HG03354 (cell line): ENCODE measurements around the gene TSPAN5.

Experiments
- ATAC-seq: cut with Tn5 transposase; IDR thresholded peaks from one replicate; pipeline ENCODE4 v1.9.1; 2021; ENCODE audit warnings: mild to moderate bottlenecking; ENCODE audit not compliant: unreplicated experiment, poor library complexity, severe bottlenecking

TSPAN5 gene

GRCh38 chr4:98674404-98675173, 16.2 kb upstream of the TSPAN5 start:
- no peak for ATAC-seq

GRCh38 chr4:98673978-98674377, 15.6 kb upstream of the TSPAN5 start:
- no peak for ATAC-seq

GRCh38 chr4:98673288-98673644, 14.9 kb upstream of the TSPAN5 start:
- no peak for ATAC-seq

- no peak for ATAC-seq
These were observed 14.3 kb upstream of the TSPAN5 start for GRCh38 chr4:98672583-98673287.

GRCh38 chr4:98671131-98671530, 12.7 kb upstream of the TSPAN5 start:
- ATAC-seq = no peak

- ATAC-seq = no peak
These were observed 11.8 kb upstream of the TSPAN5 start for GRCh38 chr4:98670186-98670585.

GRCh38 chr4:98669577-98669976, 11.2 kb upstream of the TSPAN5 start:
- no peak for ATAC-seq

GRCh38 chr4:98664959-98665358, 6.5 kb upstream of the TSPAN5 start:
- ATAC-seq = no peak

- peak; percentile 79 for ATAC-seq
These were observed 5.0 kb upstream of the TSPAN5 start for GRCh38 chr4:98663226-98664006.

- ATAC-seq = peak; percentile 4
These were observed 4.3 kb upstream of the TSPAN5 start for GRCh38 chr4:98662626-98663225.

GRCh38 chr4:98662055-98662453, 3.6 kb upstream of the TSPAN5 start:
- no peak for ATAC-seq

- ATAC-seq = no peak
These were observed 3.1 kb upstream of the TSPAN5 start for GRCh38 chr4:98661371-98662054.

- ATAC-seq = no peak
These were observed 1.5 kb upstream of the TSPAN5 start for GRCh38 chr4:98659741-98660462.

- no peak for ATAC-seq
These were observed 738 bp upstream of the TSPAN5 start for GRCh38 chr4:98659106-98659592.

GRCh38 chr4:98657531-98658286, 702 bp downstream of the TSPAN5 start:
- ATAC-seq = peak; percentile 25

GRCh38 chr4:98656886-98657285, 1.5 kb downstream of the TSPAN5 start:
- ATAC-seq = no peak

GRCh38 chr4:98656443-98656842, 2.0 kb downstream of the TSPAN5 start:
- no peak for ATAC-seq
